T-helper 22 cell (primary cell): Measurements from ENCODE around the gene TAS1R3.

Experiments
- DNase-seq: peaks from one replicate; pipeline ENCODE4 v3.0.0-alpha.2; 2020; ENCODE audit warnings: low read depth

Gene TAS1R3

GRCh38 chr1:1331068-1331965 lies at the start of gene TAS1R3:
Gene TAS1R3, plus strand, starts transcription at chr1:1331280. Its CDS starts 66 bp downstream, at chr1:1331346.
- DNase-seq: no peak

GRCh38 chr1:1281533-1282321 lies 49.4 kb upstream of the TAS1R3 start:
- no peak for DNase-seq

- DNase-seq: no peak
Observed at GRCh38 chr1:1282998-1283397, 48.1 kb upstream of the TAS1R3 start.

DNA sequence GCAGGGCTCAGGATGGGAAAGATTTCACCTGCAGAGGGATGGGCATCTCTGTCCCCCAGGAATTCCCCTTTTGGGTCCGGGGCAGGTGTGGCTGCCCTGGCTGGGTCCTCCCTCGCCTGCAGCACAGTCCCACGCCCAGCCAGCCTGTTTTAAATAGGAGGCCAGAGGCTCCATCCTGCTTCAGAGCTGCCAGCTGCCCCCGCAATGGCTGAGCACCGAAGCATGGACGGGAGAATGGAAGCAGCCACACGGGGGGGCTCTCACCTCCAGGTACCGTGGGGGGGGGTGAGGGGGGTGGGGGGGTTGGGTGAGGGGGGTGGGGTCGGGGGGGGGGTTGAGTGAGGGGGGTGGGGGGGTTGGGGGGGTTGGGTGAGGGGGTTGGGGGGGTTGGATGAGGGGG lies 47.3 kb upstream of the TAS1R3 start:
- DNase-seq: no peak

DNA sequence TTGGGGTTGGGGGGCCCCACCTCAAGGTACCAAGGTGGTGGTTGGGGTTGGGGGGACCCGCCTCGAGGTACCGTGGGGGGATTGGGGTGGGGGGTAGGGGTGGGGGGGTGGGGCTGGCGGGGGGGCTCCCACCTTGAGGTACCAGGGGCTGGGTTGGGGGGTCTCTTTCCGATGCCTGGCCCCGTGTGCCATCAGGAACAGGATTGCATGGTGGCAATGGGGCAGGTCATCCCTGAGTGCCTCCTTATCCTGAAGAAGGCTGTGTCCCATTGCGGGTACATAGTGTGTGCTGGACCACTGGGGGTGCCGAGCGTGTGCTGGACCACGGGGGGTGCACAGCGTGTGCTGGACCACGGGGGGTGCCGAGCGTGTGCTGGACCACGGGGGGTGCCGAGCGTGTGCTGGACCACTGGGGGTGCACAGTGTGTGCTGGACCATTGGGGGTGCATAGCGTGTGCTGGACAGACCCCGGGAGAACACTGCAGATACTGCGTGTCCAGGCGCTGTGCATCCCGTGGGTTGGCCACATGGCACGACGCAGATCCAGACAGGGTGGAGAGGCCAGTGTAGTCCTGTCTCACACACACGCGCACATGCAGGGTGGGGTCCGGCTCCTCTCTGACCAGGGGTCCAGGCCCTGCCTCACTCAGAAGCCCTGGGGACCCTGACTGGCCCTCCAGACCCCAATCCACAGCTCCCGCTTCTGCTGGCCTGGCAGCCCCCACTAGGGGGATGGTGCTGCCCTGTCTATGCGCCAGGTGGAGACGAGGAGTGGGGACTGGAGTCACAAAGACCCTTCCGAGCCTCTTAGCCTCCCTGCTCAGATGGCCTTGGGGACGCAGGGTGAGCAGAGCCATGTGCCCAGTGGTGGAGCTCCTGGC lies 46.6 kb upstream of the TAS1R3 start:
- no peak for DNase-seq

DNA sequence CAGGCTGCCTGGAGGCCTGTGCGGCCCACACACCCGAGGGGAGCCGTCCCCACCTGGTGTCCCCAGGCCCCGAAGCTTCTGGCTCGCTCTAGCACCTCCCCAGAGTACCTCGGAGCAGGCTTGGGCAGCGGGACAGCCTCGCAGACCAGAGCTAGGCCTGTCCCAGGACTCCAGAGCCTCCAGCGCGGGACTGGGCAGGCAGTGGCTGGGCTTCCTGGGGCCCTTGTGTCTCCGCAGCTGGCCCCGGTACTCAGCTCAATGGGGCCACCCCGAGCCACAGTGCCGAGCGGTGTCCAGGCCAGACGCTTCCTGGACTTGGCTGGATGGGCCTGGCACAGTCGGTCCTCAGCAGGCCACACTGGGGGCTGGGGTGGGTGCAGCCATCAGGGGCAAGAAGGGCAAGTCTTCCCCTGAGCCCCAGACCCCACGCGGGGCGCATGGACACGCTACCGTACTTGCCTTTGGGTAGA lies 45.9 kb upstream of the TAS1R3 start:
- no peak for DNase-seq

GRCh38 chr1:1285611-1286311 lies 45.3 kb upstream of the TAS1R3 start:
- no peak for DNase-seq

DNA sequence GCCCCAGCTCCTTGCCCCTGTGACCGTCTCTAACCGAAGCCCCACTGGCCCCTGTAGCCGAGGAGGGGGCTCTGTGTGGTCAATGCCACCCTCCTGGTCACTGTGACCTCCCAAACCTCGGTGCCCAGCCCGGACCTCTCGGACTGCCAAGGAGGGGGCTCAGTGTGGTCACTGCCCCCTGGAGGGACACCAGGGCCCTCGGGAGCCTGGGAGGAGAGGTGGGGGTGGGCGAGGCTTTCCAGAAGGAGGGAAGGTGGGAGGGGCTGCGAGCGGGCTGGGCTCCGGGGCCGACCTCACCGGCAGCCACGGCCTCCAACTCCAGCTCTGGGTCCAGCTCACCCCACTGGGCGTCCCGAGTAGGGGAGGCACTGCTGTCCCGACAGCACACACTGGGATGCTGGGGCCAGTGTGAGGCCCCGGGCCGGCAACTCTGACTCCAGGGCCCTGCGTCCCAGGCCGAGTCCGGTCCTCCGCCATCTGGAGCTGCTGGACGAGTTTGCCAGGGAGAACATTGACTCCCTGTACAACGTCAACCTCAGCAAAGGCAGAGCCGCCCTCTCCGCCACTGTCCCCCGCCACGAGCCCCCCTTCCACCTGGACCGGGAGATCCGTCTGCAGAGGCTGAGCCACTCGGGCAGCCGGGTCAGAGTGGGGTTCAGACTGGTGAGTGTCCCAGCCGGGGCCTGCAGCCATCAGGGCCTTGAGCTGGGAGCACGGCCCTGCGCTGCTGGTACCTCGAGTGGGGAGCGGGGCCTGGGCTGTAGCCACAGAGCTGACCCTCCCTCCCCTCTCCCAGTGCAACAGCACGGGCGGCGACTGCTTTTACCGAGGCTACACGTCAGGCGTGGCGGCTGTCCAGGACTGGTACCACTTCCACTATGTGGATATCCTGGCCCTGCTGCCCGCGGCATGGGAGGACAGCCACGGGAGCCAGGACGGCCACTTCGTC lies 44.5 kb upstream of the TAS1R3 start:
- no peak for DNase-seq

DNA sequence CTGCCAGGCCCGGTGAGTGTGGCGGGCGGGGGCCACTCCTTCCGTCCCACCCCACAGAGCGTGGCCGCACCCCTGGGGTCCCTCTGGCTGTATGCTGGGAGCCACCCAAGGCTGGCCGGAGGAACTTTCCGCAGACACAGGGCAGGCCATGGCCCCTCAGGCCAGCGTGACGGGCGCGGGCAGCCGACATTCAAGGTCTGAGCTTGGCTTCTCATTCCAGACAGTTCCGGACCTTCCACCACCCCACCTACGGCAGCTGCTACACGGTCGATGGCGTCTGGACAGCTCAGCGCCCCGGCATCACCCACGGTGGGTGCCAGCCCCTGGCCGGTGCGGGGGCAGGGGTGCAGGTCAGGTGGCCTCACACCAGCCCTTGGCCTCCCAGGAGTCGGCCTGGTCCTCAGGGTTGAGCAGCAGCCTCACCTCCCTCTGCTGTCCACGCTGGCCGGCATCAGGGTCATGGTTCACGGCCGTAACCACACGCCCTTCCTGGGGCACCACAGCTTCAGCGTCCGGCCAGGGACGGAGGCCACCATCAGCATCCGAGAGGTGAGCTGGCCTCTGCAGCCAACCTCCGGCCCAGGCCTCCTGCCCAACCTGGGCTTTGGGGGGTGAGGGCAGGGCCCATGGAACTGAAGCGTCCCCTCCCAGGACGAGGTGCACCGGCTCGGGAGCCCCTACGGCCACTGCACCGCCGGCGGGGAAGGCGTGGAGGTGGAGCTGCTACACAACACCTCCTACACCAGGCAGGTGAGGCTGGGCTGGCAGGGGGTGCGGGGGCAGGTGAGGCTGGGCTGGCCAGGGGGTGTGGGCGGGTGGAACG lies 43.6 kb upstream of the TAS1R3 start:
- no peak for DNase-seq

DNA sequence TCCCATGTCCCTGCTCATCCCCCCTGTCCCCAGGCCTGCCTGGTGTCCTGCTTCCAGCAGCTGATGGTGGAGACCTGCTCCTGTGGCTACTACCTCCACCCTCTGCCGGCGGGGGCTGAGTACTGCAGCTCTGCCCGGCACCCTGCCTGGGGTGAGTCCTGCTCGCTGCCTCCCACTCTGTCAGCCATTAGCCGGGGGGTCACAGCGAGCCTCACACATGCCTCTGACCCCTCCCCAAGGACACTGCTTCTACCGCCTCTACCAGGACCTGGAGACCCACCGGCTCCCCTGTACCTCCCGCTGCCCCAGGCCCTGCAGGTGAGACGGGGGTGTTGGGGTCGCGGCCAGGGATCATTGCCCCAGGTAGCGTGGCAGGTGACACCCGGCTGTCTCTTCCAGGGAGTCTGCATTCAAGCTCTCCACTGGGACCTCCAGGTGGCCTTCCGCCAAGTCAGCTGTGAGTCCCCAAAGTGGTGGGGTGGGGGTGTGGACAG lies 40.8 kb upstream of the TAS1R3 start:
- no peak for DNase-seq

DNA sequence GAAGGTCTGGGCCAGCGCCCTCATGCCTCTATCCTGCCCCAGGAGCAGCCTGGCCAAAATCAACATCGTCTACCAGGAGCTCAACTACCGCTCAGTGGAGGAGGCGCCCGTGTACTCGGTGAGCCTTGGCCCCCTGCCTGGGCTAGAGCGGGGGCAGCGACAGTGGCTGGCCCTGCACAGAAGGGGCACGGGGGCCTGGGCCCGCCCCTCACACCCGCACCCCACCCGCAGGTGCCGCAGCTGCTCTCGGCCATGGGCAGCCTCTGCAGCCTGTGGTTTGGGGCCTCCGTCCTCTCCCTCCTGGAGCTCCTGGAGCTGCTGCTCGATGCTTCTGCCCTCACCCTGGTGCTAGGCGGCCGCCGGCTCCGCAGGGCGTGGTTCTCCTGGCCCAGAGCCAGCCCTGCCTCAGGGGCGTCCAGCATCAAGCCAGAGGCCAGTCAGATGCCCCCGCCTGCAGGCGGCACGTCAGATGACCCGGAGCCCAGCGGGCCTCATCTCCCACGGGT lies 40.0 kb upstream of the TAS1R3 start:
- DNase-seq: no peak

GRCh38 chr1:1291548-1292441 lies 39.3 kb upstream of the TAS1R3 start:
- DNase-seq: no peak

GRCh38 chr1:1292442-1292779 lies 38.7 kb upstream of the TAS1R3 start:
- no peak for DNase-seq

GRCh38 chr1:1292851-1293250 lies 38.2 kb upstream of the TAS1R3 start:
- DNase-seq: no peak

DNA sequence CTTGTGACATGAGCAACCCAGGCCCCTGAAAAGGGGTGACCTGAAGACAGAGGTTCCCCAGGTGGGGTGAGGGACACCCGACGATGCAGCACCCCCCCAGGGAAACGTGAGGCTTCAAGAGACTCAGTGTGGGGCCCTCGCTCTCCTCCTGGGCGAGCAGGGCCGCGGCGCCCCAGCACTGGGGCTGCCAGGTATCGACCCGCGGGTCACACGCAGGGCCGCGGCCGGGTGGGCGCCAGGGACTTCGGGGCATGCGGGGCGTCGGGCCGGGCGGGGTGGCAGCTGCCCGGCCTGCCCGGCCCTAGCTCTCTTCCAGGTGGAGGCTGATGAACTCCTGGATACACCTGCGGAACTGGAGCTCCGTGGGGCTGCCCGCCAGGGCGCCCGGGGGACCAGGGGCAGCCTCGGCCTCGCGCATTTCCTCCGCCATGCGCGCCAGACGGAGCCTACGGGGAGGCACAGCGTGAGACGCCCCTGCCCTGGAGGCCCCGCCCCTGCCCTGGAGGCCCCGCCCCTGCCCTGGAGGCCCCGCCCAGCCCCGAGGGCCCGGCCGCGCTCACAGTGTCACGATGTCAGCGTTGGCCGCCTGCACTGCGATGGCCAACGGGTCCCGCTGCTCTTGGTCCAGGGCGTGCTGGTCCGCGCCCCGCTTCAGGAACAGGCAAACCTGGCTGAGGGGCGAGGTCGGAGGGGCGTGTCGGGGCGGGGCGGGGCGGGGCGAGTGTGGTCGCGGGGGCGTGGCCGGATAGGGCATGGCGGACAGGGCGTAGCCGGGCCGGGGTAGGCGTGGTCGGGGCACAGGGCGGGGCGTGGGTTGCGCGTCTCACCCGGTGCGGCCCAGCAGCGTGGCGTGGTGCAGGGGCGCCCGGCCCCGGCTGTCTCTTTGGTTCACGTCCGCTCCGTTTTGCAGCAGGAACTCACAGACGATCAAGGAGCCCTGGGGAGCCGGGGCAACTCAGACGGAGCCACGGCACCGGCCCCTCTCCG lies 37.5 kb upstream of the TAS1R3 start:
- DNase-seq: no peak

GRCh38 chr1:1294250-1294890 lies 36.7 kb upstream of the TAS1R3 start:
- DNase-seq: no peak
